Measurements from ENCODE around the gene LMNB1.
"Not testable (repeated sequence)": the region's sequence is repeated elsewhere in the genome, so short reads cannot be mapped to it uniquely, and the experiment has no call there.

GRCh38 chr5:126788409-126788808, 11.5 kb downstream of the LMNB1 start:
- TF ChIP-seq CTCF (conservative IDR thresholded peaks at IDR 0.05; ENCODE audit: low read length); EZH2phosphoT487 (IDR thresholded peaks at IDR 0.05; ENCODE audit: borderline replicate concordance): not testable (repeated sequence)

Data from Loucy (cell line).